NCI-H82 treated with DMSO at 0.1 percent for 48 hours (cell line): Measurements from ENCODE around the gene IL16.
A peak's percentile ranks its signal among the peaks of the same experiment; 100 is the strongest.

ENCODE experiments used
- DNase-seq: peaks from one replicate; lab custom pipeline; 2025; ENCODE audit not compliant: unreplicated experiment; lab: John Stamatoyannopoulos, UW

The IL16 gene

DNA sequence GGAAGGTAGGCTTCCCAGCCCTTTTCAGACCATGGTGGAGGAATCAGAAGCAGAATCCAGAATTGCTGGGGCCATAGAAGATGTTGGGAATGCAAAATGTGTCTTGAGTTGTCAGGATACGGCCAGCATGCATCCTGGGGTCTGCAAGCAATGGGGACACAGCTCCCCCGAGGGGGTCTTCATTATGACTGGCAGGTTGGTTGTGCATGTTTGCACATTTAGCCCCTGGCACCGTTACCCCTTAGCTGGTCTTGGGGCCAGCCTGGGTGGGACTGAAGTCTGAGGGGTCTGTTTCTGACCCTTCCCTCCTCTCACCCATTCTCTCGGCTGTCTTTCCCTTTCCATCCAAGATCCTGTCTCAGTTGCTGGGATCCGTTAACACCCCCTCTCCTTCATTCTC, 76.5 kb downstream of the IL16 start:
- no peak for DNase-seq

GRCh38 chr15:81273855-81274254, 77.2 kb downstream of the IL16 start:
- DNase-seq = no peak

DNA sequence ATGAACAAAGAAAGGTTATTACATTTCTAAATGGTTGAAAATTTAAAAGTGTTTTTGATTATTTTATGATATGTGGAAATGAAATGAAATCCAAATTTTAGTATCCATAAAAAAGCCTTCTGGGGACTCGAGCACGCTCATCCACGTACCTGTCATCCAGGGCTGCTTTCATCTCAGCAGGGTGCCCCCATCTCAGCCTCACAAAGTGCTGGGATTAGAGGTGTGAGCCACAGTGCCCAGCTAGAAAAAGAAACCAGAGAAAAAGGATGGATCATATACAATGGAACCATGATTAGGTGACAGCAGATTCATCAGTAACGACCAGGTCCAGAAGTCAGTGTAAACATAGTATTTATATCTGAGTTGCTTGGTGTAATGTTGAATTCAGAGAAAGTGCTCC, 77.6 kb downstream of the IL16 start:
- DNase-seq = no peak

DNA sequence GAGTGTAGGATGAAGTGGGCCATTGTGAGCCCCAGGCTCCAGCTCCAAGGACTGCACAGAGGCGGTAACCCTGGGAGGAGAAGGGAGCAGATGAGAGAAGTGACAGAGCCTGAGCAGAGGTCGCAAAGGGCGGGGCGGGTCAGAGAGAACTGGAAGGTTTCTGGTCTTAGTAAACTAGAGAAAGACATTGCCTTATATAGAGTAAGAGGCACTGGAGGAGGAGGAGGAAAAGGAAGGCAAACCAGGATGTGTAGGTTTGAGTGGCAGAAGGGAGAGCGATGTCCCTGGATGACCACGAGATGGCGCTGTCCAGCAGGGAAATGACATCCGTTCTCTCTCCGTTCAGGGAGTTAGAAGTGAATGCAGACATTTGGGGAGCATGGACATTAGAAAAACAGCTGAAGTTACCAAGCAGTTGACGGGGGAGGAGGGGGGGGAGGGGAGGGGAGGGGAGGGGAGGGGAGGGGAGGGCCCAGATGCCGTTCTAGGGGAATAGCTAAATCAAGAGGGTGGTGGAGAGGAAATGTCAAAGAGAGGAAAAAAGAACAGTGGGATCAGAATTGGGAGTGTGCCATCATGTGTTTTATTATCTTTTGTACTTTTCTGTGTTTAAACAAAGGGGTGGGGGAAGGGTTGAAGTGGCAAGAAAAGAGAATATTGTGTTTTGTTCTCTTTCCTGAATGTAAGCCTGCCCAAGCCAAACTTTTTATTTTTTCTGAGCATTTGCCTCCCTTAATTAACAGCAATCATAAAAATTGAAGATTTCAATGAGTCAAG, 78.4 kb downstream of the IL16 start:
- peak; percentile 58 for DNase-seq

GRCh38 chr15:81275711-81276392, 79.2 kb downstream of the IL16 start:
- no peak for DNase-seq

GRCh38 chr15:81276967-81277366, 80.3 kb downstream of the IL16 start:
- DNase-seq = no peak

DNA sequence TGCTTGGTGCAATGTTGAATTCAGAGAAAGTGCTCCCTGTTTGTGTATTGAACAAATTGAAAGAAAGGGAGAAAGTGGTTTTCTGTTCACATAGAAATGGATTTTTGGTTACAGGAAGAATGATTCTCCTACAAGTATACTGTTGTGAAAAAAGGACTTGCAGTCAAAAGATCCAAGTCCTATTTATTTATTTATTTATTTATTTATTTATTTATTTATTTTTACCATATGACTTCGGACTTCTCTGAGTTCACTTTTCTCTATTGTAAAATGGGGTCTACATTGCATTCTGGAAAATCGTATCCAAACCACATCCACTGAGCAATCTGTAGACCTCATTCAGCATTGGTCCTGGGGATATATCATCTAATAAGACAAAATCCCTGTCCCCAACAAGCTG, 81.2 kb downstream of the IL16 start:
- no peak for DNase-seq

GRCh38 chr15:81278306-81279029, 81.8 kb downstream of the IL16 start:
- DNase-seq = no peak

GRCh38 chr15:81279621-81280485, 83.2 kb downstream of the IL16 start:
- no peak for DNase-seq

- no peak for DNase-seq
Measured at GRCh38 chr15:81280696-81281455, 84.2 kb downstream of the IL16 start.

DNA sequence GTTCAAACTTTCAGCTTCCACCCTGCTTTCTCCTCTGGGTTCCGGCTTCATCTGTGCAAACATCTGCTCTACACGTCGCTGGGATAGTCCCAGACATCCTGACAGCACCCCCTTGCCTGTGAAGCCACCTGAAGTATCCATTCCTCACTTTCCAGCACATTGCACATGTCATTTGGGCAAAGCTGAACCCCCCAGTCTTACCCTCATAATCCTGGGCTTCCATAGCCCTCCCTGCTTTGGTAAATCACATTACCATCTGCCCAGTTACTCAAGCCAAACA, 84.7 kb downstream of the IL16 start:
- DNase-seq = no peak

GRCh38 chr15:81281766-81282605, 85.3 kb downstream of the IL16 start:
- DNase-seq = no peak

GRCh38 chr15:81282606-81282895, 85.9 kb downstream of the IL16 start:
- no peak for DNase-seq

- no peak for DNase-seq
Measured at GRCh38 chr15:81282911-81283310, 86.2 kb downstream of the IL16 start.

DNA sequence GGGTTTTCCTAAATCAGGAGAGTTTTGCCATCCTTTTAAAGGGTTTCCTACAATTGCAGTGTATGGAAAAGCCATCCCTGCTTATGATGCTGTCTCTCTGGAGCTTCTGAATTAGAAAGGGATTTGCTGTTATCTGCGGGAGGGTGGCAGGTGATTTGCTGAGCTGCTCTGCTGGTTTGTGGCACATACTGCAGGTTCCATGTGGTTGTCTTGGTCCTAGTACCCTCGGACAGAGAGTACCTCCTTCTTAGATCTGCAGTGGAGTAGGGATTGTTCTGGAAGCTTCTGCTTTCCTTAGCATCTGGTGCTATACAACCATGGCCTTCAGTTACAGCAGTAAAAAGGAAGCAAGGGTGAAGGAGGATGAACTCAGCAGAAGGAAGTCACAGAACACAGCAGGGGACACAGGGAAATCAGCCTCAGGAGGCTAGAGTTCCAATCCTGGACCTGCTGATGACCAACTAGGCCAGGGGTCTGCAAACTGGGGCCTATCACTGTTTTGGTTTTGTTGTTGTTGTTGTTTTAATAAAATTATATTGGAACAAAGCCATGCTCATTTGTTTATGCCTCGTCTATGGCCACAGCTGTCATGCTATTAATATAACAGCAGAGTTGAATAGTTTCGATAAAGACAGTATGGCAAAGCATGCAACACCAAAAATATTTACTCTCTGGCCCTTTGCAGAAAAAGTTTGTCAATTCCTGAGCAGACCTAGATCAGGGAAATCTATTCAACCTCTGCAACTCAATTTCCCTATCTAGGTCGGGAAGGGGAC, 87.8 kb downstream of the IL16 start:
- DNase-seq = no peak

DNA sequence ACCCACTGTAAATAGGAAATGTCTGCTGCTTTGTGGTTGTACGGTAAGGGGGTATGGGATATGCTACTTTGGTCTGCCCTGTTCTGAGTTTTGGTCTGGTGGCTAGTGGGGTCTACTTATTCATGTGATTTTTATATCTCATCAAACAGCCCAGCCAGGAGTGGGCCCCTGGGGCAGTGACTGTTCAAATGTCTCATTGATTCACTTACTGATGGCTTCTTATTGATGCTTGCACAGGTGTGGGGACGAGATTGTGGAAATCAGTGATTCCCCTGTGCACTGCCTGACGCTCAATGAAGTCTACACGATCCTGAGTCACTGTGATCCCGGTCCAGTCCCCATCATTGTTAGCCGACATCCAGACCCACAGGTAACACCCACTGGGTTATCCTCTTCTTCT, 88.8 kb downstream of the IL16 start:
- no peak for DNase-seq

- DNase-seq = no peak
Measured at GRCh38 chr15:81286621-81287121, 90.0 kb downstream of the IL16 start.

DNA sequence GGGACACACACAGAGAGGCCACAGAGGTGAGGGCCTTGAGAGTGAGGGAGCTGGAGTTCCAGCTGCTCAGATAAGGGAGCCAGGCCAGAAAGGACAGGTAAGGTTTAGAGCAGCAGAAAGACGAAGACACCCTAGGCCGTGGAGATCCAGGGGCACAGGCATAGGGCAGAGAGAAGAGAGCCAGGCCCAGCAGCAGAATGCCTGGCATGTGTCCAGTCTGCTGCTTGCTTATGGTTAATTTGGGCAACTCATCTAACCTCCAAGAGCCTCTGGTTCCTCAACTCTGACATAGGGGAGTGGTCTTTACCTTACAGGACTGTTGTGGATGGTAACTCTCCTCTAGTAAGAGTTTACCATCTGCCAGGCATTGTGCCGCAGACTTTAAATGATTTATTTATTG, 91.4 kb downstream of the IL16 start:
- DNase-seq = no peak

DNA sequence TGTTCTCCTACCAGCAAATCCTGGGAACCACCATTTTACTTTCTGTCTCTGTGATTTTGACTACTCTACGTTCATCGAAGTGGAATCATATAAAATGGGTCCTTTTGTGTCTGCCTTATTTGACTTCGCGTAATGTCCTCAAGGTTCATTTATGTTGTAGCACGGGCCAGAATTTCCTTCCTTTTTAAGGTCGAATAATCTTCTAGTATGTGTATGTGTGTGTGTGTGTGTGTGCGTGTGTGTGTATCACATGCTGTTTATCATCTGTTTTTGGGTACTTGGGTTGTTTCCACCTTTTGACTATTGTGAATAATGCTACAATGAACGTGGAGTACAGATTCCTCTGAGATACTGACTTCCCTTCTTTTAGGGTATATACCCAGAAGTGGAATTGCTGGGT, 91.9 kb downstream of the IL16 start:
- DNase-seq = no peak
